Left kidney (tissue), 8 donors: ENCODE results near the gene NKPD1. TPM values are rescaled to one million over a fixed set of nuclear protein-coding genes. Genes with fewer than 3 reads are reported as not detected.

Experiments
- DNase-seq: peaks from one replicate; pipeline ENCODE4 v3.0.0-alpha.2; 2013
- long read RNA-seq, 8 donors: transcript quantifications; one replicate each; lab custom pipeline, GENCODE V29; 2026
- polyA plus RNA-seq: library from polyadenylated mRNA; unstranded; fragments of 120-200 nt; gene quantifications from one replicate; pipeline ENCODE4 v1.2.1, GENCODE V29; 2013; ENCODE audit not compliant: insufficient read length

The NKPD1 gene, protein sequence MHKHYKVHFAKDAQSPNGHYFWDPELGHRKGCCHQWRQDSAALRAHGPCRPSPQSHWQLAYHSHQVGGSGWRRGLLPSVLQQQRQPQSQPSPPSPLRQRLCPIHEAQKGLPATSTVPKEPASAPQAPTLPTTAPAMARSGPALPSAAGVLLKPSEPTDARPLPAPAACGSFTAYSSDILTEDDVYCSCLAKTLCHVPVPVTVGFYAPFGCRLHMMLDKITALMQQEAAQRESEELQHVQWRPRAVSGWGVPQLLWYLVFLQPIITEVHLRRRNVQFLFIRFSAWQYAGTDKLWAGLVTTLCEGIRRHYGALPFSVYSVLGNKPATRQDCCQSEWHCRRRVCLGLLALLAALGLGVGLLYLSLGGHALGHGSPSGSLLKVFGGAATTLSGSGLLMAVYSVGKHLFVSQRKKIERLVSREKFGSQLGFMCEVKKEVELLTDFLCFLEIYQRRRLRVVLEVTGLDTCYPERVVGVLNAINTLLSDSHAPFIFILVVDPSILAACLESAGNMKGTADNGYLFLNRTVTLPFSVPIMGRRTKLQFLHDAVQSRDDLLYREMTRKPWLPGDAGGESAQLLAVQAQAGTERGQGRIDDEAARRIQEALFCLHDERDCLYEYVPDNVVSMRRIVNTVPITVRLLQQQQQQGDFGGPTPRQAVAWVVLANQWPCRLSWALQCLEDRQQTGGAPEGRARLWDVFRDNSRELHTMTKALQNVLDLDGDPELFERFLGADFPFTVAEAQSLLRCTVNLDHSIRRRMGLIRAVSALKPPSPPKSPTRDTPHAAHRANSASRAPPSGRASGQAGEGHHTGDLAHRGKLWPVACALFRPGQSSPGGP
- 0.17 TPM for polyA plus RNA-seq
- long read RNA-seq, donor 1 = 0 reads
- long read RNA-seq, donor 2, partial matches to known transcripts = 0 of 1 reads
- long read RNA-seq, donor 2, other reads (novel, unspliced or antisense) = 0 of 1 reads
- long read RNA-seq, donor 3 = 0 reads
- long read RNA-seq, donor 4 = 0 reads
- long read RNA-seq, donor 5 = 0 reads
- long read RNA-seq, donor 6, full-length matches to known transcripts = 1 of 1 reads
- long read RNA-seq, donor 6, partial matches to known transcripts = 0 of 1 reads
- long read RNA-seq, donor 6, other reads (novel, unspliced or antisense) = 0 of 1 reads
- long read RNA-seq, donor 7 = 0 reads
- long read RNA-seq, donor 8 = 0 reads

GRCh38 chr19:45160870-45161737 lies at the start of gene NKPD1:
Gene NKPD1 (minus strand): TSS chr19:45160982. CDS start chr19:45160150, 832 bp downstream.
- DNase-seq = no peak

- no peak for DNase-seq
Observed at GRCh38 chr19:45206328-45206727, 45.5 kb upstream of the NKPD1 start.

DNA sequence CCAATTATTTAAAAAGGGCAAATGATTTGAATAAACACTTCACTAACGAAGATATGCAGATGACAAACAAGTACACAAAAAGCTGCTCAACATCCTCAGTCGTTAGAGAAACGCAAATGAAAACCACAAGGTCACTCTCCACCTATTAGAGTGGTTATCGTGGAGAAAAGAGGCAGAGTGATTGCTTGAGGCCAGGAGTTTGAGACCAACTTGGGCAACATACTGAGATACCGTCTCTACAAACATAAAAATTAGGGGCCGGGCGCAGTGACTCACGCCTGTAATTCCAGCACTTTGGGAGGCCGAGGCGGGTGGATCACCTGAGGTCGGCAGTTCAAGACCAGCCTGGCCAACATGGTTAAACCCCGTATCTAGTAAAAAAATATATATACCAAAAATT lies 45.0 kb upstream of the NKPD1 start:
- DNase-seq = no peak

DNA sequence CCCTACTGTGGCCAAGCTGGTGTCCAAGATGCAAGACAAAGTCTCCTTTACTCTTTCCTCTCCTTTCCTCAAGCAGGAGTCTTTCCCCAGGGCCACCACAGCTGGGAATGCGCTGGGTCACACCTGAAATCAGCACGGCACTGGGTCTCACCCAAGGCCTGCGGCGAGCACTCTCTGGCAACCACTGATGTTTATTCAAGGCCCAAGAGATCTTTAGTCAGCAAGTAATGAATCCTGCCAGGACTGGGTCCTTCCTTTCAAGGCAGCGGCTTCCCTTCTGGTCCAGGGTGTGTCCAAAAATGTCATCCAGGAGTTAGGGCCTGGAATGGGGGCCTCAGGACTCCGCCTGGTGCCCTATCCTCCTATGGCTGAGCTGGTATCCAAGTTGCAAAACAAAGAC lies 41.9 kb upstream of the NKPD1 start:
- DNase-seq = no peak

DNA sequence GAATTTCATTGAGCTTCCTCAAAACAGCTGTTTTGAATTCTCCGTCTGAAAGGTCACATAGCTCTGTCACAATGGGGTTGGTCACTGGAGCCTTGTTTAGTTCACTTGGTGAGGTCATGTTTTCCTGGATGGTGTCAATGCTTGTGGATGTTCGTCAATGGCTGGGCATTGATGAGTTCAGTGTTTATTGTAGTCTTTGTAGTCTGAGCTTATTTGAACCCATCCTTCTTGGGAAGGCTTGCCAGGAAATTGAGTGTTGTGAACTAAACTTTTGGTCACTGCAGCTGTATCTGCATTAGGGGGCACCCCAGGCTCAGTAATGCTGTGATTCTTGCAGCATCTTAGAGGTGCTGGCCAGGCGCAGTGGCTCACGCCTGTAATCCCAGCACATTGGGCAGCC lies 39.8 kb upstream of the NKPD1 start:
- no peak for DNase-seq

GRCh38 chr19:45195764-45196163 lies 35.0 kb upstream of the NKPD1 start:
- DNase-seq = no peak

DNA sequence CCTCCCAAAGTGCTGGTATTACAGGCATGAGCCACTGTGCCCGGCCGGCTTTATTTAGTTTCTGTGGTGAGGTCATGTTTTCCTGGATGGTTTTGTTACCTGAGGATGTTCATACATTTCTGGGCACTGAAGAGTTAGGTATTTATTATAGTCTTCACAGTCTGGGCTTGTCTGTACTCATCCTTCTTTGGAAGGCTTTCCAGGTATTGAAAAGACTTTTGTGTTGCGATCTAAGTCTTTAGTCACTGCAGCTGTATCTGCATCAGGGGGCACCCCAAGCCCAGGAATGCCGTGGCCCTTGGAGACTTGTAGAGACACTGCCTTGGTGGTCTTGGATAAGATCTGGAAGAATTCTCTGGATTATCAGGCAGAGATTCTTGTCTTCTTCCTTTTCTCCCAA lies 30.6 kb upstream of the NKPD1 start:
- DNase-seq = no peak

DNA sequence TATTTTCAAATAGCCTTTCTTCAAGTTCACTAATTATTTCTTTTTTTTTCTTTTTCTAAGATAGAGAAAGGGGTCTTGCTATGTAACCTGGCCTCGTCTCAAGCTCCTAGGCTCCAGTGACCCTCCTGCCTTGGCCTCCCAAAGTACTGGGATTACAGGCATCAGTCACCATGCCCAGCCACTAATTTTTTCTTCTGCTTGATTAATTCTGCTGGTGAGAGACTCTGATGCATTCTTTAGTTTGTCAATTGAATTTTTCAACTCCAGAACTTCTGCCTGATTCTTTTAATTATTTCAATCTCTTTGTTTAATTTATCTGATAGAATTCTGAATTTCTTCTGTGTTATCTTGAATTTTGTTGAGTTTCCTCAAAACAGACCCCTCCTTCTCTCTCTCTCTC lies 29.2 kb upstream of the NKPD1 start:
- no peak for DNase-seq

DNA sequence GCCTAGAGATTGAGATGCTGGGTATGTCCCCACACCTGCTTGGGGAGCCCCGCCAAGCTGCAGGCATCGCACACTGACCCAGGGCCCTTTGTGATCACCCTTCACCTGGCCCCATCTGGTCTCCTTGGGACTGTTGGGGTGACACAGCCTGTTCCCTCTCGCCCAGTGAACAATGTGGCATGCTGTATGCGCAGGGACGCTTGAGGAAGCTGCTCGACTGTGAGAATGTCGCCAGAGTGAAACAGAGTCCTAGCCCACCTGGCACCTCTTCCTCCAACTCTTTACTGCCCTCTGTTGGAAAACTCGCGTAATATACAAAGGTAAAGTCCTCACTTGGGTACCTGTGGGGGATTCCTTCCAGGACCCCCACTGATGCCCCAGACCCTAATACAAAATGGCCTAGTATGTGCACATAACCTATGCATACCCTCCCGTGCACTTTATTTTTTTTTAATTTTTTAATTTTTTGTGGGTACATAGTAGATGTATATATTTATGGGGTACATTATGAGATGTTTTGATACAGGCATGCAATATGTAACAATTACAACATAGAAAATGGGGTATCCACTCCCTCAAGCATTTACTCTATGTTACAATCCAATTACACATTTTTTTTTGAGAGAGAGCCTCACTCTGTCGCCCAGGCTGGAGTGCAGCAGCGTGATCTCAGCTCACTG lies 26.8 kb upstream of the NKPD1 start:
- no peak for DNase-seq

DNA sequence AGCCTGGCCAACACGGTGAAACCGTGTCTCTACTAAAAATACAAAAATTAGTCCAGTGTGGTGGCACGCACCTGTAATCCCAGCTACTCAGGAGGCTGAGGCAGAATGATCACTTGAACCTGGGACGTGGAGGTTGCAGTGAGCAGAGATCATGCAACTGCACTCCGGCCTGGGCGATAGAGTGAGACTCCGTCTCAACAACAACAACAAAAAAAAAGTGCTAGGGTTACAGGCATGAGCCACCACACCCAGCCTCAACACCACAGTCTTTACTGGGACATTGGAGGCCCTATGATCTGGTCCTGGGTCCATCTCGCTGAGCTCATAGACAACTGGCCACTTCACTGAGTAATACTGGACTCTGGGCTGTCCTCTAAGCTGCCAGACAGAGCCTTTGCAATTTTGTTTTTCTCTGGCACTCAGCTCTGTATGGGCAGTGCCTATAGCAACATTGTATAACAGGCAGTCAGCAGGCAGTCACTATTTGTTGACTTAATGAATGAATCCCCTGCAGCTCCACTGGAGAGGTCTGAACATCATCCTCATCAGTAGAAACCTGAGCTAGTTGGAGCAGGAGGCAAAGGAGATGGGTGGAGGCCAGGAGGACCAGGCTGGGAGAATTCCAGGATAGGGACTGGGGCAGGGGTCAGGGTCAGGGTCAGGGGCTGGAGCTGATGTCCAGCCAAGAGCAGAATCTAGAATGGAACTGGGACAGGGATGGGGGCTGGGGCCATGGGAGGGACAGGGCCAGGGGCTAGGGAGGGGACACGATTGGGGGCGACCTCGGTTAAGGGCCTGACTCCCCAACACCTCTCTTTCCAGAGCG lies 25.9 kb upstream of the NKPD1 start:
- no peak for DNase-seq

DNA sequence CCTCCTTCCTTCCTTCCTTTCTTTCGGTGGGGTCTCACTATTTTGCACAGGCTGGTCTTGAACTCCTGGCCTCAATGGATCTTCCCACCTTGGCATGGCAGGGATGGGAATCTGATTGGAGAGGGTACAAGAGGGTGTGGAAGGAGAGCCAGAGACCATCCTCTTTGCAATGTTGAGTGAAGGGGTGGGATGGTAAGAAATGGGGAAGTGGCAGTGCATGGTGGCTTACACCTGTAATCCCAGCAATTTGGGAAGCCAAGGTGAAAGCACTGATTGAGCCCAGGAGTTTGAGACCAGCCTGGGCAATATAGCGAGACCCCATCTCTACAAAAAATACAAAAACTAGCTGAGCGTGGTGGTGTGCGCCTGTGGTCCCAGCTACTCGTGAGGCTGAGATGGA lies 23.3 kb upstream of the NKPD1 start:
- DNase-seq = no peak

DNA sequence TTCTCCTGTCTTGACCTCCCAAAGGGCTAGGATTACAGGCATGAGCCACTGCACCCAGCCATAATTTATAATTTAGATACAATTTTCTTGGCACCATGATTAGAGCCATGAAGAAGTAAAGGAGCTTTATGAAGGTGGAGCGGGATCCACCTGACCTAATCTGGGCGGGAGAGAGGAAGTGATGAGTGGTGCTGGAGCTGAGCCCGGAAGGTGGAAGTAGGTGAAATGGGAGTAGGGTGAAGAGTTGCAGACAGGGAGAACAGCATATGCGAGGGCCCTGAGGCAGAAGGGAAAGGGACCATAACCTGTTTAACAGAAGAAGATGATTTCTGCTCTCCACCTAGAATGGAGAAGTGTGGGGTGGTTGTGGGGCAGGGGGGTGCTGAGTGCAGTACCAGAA lies 22.0 kb upstream of the NKPD1 start:
- no peak for DNase-seq

DNA sequence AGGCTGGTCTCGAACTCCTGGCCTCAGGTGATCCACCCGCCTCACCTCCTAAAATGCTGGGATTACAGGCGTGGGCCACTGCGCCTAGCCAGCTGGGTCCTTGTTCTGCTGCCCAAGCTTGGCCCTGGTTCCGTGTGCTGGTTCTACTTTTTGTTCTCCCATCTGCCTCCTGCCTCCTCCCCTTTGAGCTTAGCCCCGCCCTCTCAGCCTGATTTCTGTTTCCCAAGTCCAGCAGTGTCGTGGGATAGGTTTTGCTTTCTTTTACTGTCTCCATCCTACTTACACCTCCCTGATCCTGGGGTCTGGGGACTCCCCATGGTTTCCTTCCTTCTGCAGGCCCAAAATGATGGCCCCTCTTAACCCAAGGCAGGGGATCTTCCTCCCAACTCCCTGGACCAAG lies 20.2 kb upstream of the NKPD1 start:
- DNase-seq = no peak

GRCh38 chr19:45179892-45180370 lies 19.1 kb upstream of the NKPD1 start:
- DNase-seq = no peak

GRCh38 chr19:45179072-45179891 lies 18.5 kb upstream of the NKPD1 start:
- DNase-seq = no peak

GRCh38 chr19:45178262-45179071 lies 17.7 kb upstream of the NKPD1 start, which contains the start of gene BLOC1S3:
Gene BLOC1S3 (plus strand): TSS chr19:45178784. CDS start chr19:45179297, 513 bp downstream.
- peak; percentile 100 for DNase-seq

DNA sequence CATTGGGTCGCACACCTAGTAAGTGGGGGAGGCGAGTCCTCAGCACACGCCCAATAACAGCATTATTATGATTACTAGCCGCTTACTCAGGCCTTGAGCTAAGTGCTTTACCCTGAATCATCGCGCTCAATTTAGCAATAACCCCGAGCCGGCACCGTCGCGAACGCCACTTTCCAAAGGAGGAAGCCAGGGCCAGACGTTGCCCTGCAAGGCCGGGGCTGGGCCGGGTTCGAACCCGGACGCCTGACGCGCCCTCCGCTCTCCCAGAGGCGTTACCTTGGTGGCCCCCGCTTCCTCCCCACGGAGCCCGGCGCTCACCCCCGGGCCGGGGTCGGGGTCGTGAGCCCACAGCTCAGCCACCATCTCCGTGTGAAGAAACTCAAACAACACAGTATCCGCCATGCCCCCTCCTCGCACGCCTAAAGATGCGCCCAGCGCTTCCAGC lies 17.1 kb upstream of the NKPD1 start, which contains the start of gene TRAPPC6A:
Gene TRAPPC6A (minus strand): TSS at position 421 of the 445 bp plus-strand sequence. CDS start 19 bp downstream, at position 402.
- DNase-seq = no peak
